ENCODE data around the gene SIPA1L3. TPM values are rescaled to one million over a fixed set of nuclear protein-coding genes. Genes with fewer than 3 reads are reported as not detected.

SIPA1L3 gene
- total and polyA plus RNA-seq, 2 of the 13 experiments (the other 11 are each of a cell fraction or from before 2014, with no cell fraction given): 5.5 to 7.7 TPM

- no peak for TF ChIP-seq DMTF1 (CRISPR knock-in tag; IDR thresholded peaks at IDR 0.05)
- no peak for TF ChIP-seq SNAPC2 (CRISPR knock-in tag; IDR thresholded peaks at IDR 0.05)
- no peak for TF ChIP-seq MXD4 (CRISPR knock-in tag; IDR thresholded peaks at IDR 0.05)
- peak; percentile 52; the same call in 1 of the 2 replicates for TF ChIP-seq ZBTB25 (CRISPR knock-in tag; IDR thresholded peaks at IDR 0.05)
- TF ChIP-seq CEBPZ (IDR thresholded peaks at IDR 0.05; ENCODE audit: low read length): no peak
- TF ChIP-seq GRHL1 (CRISPR knock-in tag; conservative IDR thresholded peaks at IDR 0.05): no peak
- TF ChIP-seq TGIF2 (CRISPR knock-in tag; IDR thresholded peaks at IDR 0.05): 0 out of 2 replicates have a peak, but pooled peaks have one; percentile 54
- TF ChIP-seq ZNF749 (CRISPR knock-in tag; IDR thresholded peaks at IDR 0.05; ENCODE audit: borderline replicate concordance): no peak
- TF ChIP-seq PTBP1 (IDR thresholded peaks at IDR 0.05; ENCODE audit: low read depth, low read length, poor library complexity, severe bottlenecking): no peak
- no peak for TF ChIP-seq ZNF33B (CRISPR knock-in tag; IDR thresholded peaks at IDR 0.05)
- TF ChIP-seq YY1 (IDR thresholded peaks at IDR 0.05; ENCODE audit: insufficient read depth, insufficient replicate concordance, low read depth, low read length): no peak
- TF ChIP-seq HNF1B (CRISPR knock-in tag; IDR thresholded peaks at IDR 0.05): peak; percentile 46
- TF ChIP-seq ETS1 (CRISPR knock-in tag; IDR thresholded peaks at IDR 0.05): no peak
- no peak for TF ChIP-seq TEAD2 (CRISPR knock-in tag; IDR thresholded peaks at IDR 0.05)
- TF ChIP-seq MNT (IDR thresholded peaks at IDR 0.05): peak; percentile 40; the same call in 1 of the 2 replicates
- no peak for TF ChIP-seq CBX5 (CRISPR knock-in tag; IDR thresholded peaks at IDR 0.05; ENCODE audit: borderline replicate concordance)
Observed at GRCh38 chr19:37874784-37875183, 32.2 kb upstream of the SIPA1L3 start (continued).
